Lung microvascular endothelial cell (primary cell): ENCODE data around the gene COA7. TPM values are rescaled to one million over a fixed set of nuclear protein-coding genes. Genes with fewer than 3 reads are reported as not detected.

ENCODE experiments used
- DNase-seq, 2 donors: peaks; one replicate each; pipeline versions ENCODE4 v3.0.0 to v3.0.0-alpha.2; 2010; ENCODE audit warnings: low read depth in 2 of 2
- total RNA-seq: library from RNA; depleted of rRNA; stranded (reverse); fragments of >200 nt; gene quantifications from 2 replicates; pipeline ENCODE4 v1.2.1, GENCODE V29; 2014

COA7 gene
- total RNA-seq, 1 donor from 2014 or later = 7.7 TPM

- DNase-seq = no peak
Observed at GRCh38 chr1:52635321-52636089, 62.6 kb downstream of the COA7 start.

Other genes with a start within 250 kb of the COA7 start
- gene TUT4, start 145.3 kb downstream of the COA7 start, total RNA-seq = 11.6 and 15.9 TPM in 2 replicates
- 5.6 and 18.1 TPM in 2 replicates for gene GPX7, start 96.0 kb downstream of the COA7 start, total RNA-seq
- gene SHISAL2A, start 65.2 kb downstream of the COA7 start, total RNA-seq = not detected in 2 replicates
- gene ZYG11B, start 28.1 kb upstream of the COA7 start, total RNA-seq = 22.4 and 25.8 TPM in 2 replicates
- under 0.01 TPM in 2 replicates for gene ZYG11A, start 144.4 kb upstream of the COA7 start, total RNA-seq
- gene ECHDC2, start 223.4 kb upstream of the COA7 start, total RNA-seq = 7.0 and 7.9 TPM in 2 replicates
- gene SCP2, start 228.9 kb upstream of the COA7 start, total RNA-seq = 95.2 and 102 TPM in 2 replicates